ENCODE results near the gene MMRN1.

GRCh38 chr4:89899854-89900253, 5.2 kb downstream of the MMRN1 start:
- TF ChIP-seq JUNB (IDR thresholded peaks at IDR 0.05; ENCODE audit: unreplicated experiment) (no peak), CTCF (conservative IDR thresholded peaks at IDR 0.05; ENCODE audit: low read depth in 2 of 2) (no peak), POLR2AphosphoS5 (IDR thresholded peaks at IDR 0.05; ENCODE audit: low read depth) (no peak)
- TF ChIP-seq, protein P1, sequence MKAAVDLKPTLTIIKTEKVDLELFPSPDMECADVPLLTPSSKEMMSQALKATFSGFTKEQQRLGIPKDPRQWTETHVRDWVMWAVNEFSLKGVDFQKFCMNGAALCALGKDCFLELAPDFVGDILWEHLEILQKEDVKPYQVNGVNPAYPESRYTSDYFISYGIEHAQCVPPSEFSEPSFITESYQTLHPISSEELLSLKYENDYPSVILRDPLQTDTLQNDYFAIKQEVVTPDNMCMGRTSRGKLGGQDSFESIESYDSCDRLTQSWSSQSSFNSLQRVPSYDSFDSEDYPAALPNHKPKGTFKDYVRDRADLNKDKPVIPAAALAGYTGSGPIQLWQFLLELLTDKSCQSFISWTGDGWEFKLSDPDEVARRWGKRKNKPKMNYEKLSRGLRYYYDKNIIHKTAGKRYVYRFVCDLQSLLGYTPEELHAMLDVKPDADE (IDR thresholded peaks at IDR 0.05), result no peak

Data from GM23338 (cell line).